Measurements from ENCODE around the gene TUBA4A.

The TUBA4A gene

DNA sequence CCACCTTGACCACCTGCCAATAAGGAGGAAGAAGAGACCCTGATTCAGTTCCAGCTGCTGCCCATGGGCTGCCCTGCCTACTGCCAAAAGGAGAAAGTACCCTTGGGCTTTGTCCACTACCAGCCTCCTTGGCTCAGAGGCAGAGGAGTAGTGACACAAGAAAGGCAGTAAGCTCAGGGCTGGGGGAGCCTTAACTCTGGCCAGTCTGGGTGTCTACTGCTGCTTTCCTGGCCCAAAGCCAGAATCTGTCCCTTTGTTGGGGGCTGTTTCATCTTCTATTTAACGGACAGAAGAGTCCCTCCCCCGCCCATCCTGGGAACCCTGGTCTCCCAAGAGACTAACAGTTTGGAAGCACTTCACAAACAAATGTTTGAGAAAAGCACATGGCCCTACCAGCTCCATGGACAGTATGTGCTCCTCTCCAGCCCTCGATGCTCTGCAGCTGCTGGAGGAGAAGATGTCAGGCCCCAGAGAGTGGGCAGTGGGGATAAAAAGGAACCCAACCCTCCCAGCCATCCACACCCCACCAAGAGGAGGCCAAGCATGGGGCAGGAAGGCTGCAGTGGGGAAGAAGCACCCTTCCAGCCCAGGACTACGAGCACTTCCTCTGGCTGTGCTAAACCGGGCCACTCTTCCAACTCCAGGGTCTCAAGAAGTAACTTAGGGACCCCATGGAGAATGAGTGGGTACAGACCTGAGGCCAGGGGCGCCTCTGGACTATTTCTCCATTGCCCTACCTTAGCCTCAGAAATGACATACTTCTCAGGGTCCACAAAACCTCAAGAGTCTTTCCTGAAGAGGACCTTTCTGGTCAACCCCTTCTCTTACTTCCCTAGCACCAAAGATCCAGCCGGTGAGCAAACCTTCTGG, 25.4 kb downstream of the TUBA4A start:
- peak; percentile 48 for FAIRE-seq
- no peak for DNase-seq (ENCODE audit: insufficient read length, low spot score)

GRCh38 chr2:219225350-219225749, 28.4 kb downstream of the TUBA4A start:
- no peak for TF ChIP-seq PAX5 (IDR thresholded peaks at IDR 0.05; ENCODE audit: insufficient read depth, low read length, severe bottlenecking)
- no peak for TF ChIP-seq SPI1 (IDR thresholded peaks at IDR 0.05; ENCODE audit: low read depth, low read length)
- TF ChIP-seq POLR2A (IDR thresholded peaks at IDR 0.05; ENCODE audit: low read depth, low read length): no peak
- no peak for TF ChIP-seq POLR2AphosphoS5 (IDR thresholded peaks at IDR 0.05; ENCODE audit: low read depth, low read length)
- TF ChIP-seq TAF1 (IDR thresholded peaks at IDR 0.05; ENCODE audit: low read depth, low read length): no peak
- no peak for TF ChIP-seq POU2F2 (IDR thresholded peaks at IDR 0.05; ENCODE audit: low read depth, low read length)
- FAIRE-seq (no peak), DNase-seq (ENCODE audit: insufficient read length, low spot score) (no peak)

More for the DNA sequence above, 25.4 kb downstream of the TUBA4A start:
- TF ChIP-seq POU2F2 (IDR thresholded peaks at IDR 0.05; ENCODE audit: low read depth, low read length): no peak
- TF ChIP-seq TAF1 (IDR thresholded peaks at IDR 0.05; ENCODE audit: low read depth, low read length): no peak
- TF ChIP-seq SPI1 (IDR thresholded peaks at IDR 0.05; ENCODE audit: low read depth, low read length): 0 out of 2 replicates have a peak, but pooled peaks have one; percentile 28

DNA sequence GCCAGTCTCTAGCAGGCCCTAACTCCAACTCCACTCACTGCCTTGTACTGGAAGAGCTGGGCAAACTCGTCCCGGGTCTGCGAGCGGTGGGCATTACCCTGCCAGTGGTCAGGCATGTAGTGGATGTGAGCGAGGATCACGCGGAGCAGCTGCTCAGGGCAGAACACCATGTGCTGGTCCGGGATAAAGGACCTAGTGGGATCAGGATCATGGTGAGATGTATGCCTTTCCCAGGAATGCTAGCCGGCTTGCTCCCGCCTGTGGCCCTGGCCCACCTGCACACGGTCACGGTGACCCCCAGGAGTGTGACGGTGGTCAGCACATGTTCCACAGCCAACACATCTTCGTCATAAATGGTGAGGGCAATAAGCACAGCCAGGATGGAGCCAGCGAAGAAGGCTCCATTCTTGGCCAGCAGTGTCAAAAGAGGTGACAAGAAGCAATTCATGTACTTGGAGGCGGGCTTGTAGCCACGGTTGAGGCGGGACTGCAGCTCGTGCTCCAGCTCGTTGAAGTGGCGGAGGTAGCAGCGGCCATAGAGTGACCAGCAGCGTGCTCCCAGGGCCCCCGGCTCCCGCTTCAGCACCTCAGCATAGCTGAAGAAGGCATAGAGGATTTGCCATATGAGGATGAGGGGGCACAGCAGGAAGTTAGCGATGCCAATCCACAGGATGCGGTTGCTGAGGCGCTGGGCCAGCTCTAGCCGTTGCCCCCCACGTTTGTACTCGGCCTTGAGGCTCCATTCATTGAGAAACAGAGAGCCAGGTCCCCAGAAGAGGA, 29.7 kb downstream of the TUBA4A start:
- FAIRE-seq (no peak), DNase-seq (ENCODE audit: insufficient read length, low spot score) (no peak)
- TF ChIP-seq POLR2A (IDR thresholded peaks at IDR 0.05; ENCODE audit: low read depth, low read length) (no peak), POLR2AphosphoS5 (IDR thresholded peaks at IDR 0.05; ENCODE audit: low read depth, low read length) (no peak), POU2F2 (IDR thresholded peaks at IDR 0.05; ENCODE audit: low read depth, low read length) (no peak), TAF1 (IDR thresholded peaks at IDR 0.05; ENCODE audit: low read depth, low read length) (no peak), PAX5 (IDR thresholded peaks at IDR 0.05; ENCODE audit: insufficient read depth, low read length, severe bottlenecking) (no peak), SPI1 (IDR thresholded peaks at IDR 0.05; ENCODE audit: low read depth, low read length) (no peak)

GRCh38 chr2:219221957-219222518, 31.7 kb downstream of the TUBA4A start:
- TF ChIP-seq POU2F2 (IDR thresholded peaks at IDR 0.05; ENCODE audit: low read depth, low read length) (no peak), SPI1 (IDR thresholded peaks at IDR 0.05; ENCODE audit: low read depth, low read length) (no peak), PAX5 (IDR thresholded peaks at IDR 0.05; ENCODE audit: insufficient read depth, low read length, severe bottlenecking) (no peak), POLR2A (IDR thresholded peaks at IDR 0.05; ENCODE audit: low read depth, low read length) (no peak), POLR2AphosphoS5 (IDR thresholded peaks at IDR 0.05; ENCODE audit: low read depth, low read length) (no peak), TAF1 (IDR thresholded peaks at IDR 0.05; ENCODE audit: low read depth, low read length) (no peak)
- FAIRE-seq (no peak), DNase-seq (ENCODE audit: insufficient read length, low spot score) (no peak)

GRCh38 chr2:219220652-219221402, 32.9 kb downstream of the TUBA4A start:
- no peak for TF ChIP-seq POLR2AphosphoS5 (IDR thresholded peaks at IDR 0.05; ENCODE audit: low read depth, low read length)
- FAIRE-seq (no peak), DNase-seq (ENCODE audit: insufficient read length, low spot score) (no peak)

DNA sequence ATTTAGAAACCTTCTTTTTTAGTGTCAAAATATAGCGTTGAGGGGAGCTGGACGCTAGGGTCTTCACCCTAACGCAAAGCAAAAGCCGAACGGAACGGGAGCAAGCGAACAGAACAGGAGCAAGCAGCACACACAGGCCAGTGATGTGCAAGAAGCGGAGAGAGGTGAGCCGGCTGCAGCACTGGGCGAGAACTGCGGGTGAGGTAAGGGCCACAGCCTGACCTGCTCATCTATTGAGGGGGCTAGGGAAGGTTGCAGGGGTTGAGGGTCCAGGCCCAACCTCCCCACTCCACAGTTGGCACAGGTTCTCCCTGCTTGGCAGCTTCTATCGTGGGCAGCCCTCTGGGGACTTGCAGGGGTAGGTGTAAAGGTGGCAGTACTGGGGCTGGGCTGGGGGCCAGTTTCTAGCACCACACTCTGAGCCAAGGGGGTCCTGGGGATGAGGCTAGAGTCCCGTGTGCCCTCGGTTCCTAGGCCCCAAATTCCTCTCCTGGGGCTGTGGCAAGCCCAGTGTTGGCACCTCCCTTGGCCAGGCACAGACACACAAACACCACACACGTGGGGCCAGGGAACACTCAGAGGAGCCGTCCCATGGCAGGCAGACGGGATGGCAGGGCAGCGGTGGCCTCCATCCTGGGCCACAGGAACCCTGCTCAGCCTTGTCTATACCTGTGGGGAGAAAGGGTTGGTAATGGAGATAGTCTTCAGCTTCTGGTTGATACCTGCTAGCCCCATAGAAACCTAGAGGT, 33.8 kb downstream of the TUBA4A start:
- no peak for DNase-seq (ENCODE audit: insufficient read length, low spot score)
- TF ChIP-seq PAX5 (IDR thresholded peaks at IDR 0.05; ENCODE audit: insufficient read depth, low read length, severe bottlenecking) (no peak), POU2F2 (IDR thresholded peaks at IDR 0.05; ENCODE audit: low read depth, low read length) (no peak), POLR2AphosphoS5 (IDR thresholded peaks at IDR 0.05; ENCODE audit: low read depth, low read length) (no peak), SPI1 (IDR thresholded peaks at IDR 0.05; ENCODE audit: low read depth, low read length) (no peak), TAF1 (IDR thresholded peaks at IDR 0.05; ENCODE audit: low read depth, low read length) (no peak), POLR2A (IDR thresholded peaks at IDR 0.05; ENCODE audit: low read depth, low read length) (no peak)
- FAIRE-seq: no peak

GRCh38 chr2:219218732-219219701, 34.7 kb downstream of the TUBA4A start, which contains the start of gene ABCB6:
ABCB6 (minus strand) TSS chr2:219218958; CDS start chr2:219218673, 285 bp downstream.
- FAIRE-seq (peak; percentile 98), DNase-seq (ENCODE audit: insufficient read length, low spot score) (peak; percentile 94)
- TF ChIP-seq POLR2A (IDR thresholded peaks at IDR 0.05; ENCODE audit: low read depth, low read length): peak; percentile 63
- TF ChIP-seq POLR2AphosphoS5 (IDR thresholded peaks at IDR 0.05; ENCODE audit: low read depth, low read length): peak; percentile 75
- TF ChIP-seq TAF1 (IDR thresholded peaks at IDR 0.05; ENCODE audit: low read depth, low read length): no peak
- TF ChIP-seq POU2F2 (IDR thresholded peaks at IDR 0.05; ENCODE audit: low read depth, low read length): peak; percentile 95

Data from GM12891 (cell line).